K562 (cell line): ENCODE measurements around the gene ZNRF3. TPM values are rescaled to one million over a fixed set of nuclear protein-coding genes. Genes with fewer than 3 reads are reported as not detected.

Source experiments
- BRF1 ChIP-seq: IDR thresholded peaks from 3 replicates; pipeline ENCODE4 v1.6.1; 2011; ENCODE audit warnings: borderline replicate concordance, mild to moderate bottlenecking; ENCODE audit not compliant: insufficient read length; ENCODE audit errors: extremely low read depth
- CBFA2T2 ChIP-seq: fragments of 450-650 bp; conservative IDR thresholded peaks from 2 replicates; pipeline ENCODE4 v1.6.1; 2017; ENCODE audit warnings: mild to moderate bottlenecking
- CTCF ChIP-seq, 3 experiments: IDR thresholded peaks in 2 of 3; conservative IDR thresholded peaks in 1 of 3; 2 replicates each; pipeline ENCODE4 v1.5.1; 2011 to 2012; ENCODE audit warnings: low read length in 3 of 3, mild to moderate bottlenecking in 3 of 3, control low read depth in 2 of 3, improper control_type of control experiment in 1 of 3, inconsistent platforms in 1 of 3, low read depth in 1 of 3, mixed read lengths in 1 of 3, moderate library complexity in 1 of 3; ENCODE audit not compliant: insufficient read depth in 2 of 3
- CTCFL ChIP-seq: IDR thresholded peaks from 2 replicates; pipeline ENCODE4 v1.6.1; 2011; ENCODE audit warnings: borderline replicate concordance, low read depth, mild to moderate bottlenecking, moderate library complexity, low read length; ENCODE audit not compliant: insufficient read depth, poor library complexity, severe bottlenecking
- REST ChIP-seq, 2 experiments: fragments of 450-650 bp; formaldehyde crosslinking in 1 of 2; IDR thresholded peaks; 2 replicates each; pipeline versions ENCODE4 v1.4.0 to v1.6.1; 2014 to 2020; ENCODE audit warnings: mild to moderate bottlenecking in 2 of 2, borderline replicate concordance in 1 of 2, low read depth in 1 of 2
- SOX6 ChIP-seq: fragments of 450-650 bp; IDR thresholded peaks from 2 replicates; pipeline ENCODE4 v1.6.1; 2014; ENCODE audit warnings: mild to moderate bottlenecking
- ZNF212 ChIP-seq: fragments of 450-650 bp; formaldehyde crosslinking; IDR thresholded peaks from 2 replicates; pipeline ENCODE4 v1.4.0; 2020; ENCODE audit warnings: mild to moderate bottlenecking
- ZNF395 ChIP-seq: fragments of 200-800 bp; sonication (Bioruptor generic); IDR thresholded peaks from 2 replicates; pipeline ENCODE4 v1.6.1; 2017; ENCODE audit warnings: missing genetic modification characterization, missing compliant biosample characterization
- polyA plus RNA-seq, 8 experiments: library from polyadenylated mRNA; depleted of rRNA in 4 of 8; stranded (reverse) in 5 of 8; unstranded in 3 of 8; fragments of >200 nt; fragmentation: Nextera tagmentation in 2 of 8; fragmentation: Illumina TruSeq in 1 of 8; extraction: Ambion mirVana in 2 of 8; extraction: Trizol in 1 of 8; gene quantifications; 2 replicates each; pipeline versions ENCODE4 v1.2.1 to v1.2.3, GENCODE V29; 2011 to 2014; ENCODE audit warnings: inconsistent platforms in 1 of 8, missing spikeins in 1 of 8
- total RNA-seq, 7 experiments: library from RNA; depleted of rRNA in 6 of 7; stranded (reverse); fragments of >200 nt in 6 of 7; fragmentation: Illumina TruSeq in 2 of 7; extraction: Trizol in 2 of 7; gene quantifications; 2 replicates each; pipeline versions ENCODE4 v1.2.1 to v1.2.3, GENCODE V29; 2011 to 2021; ENCODE audit warnings: low replicate concordance in 1 of 7

ZNRF3 gene
- total and polyA plus RNA-seq, 9 of the 15 experiments (the other 6 are each of a cell fraction or from before 2014, with no cell fraction given): 0.41 to 5.9 (median 1.7) TPM

GRCh38 chr22:29040385-29041275 lies 157.3 kb downstream of the ZNRF3 start (continued):
- TF ChIP-seq ZNF395 (no peak), SOX6 (no peak), ZNF212 (CRISPR knock-in tag) (no peak), REST (IDR thresholded peaks at IDR 0.05; ENCODE audit: borderline replicate concordance) (peak; percentile 81), REST (CRISPR knock-in tag; IDR thresholded peaks at IDR 0.05; ENCODE audit: low read depth) (no peak), CBFA2T2 (no peak), CTCFL (no peak), CTCF (IDR thresholded peaks at IDR 0.05 in 2 of 3, conservative IDR thresholded peaks at IDR 0.05 in 1 of 3; ENCODE audit: insufficient read depth in 2 of 3, low read depth in 1 of 3, low read length in 3 of 3) (peak; percentile 74 to 82 (median 81)), BRF1 (no peak)
